ENCODE measurements around the gene ZMYND8. TPM values are rescaled to one million over a fixed set of nuclear protein-coding genes. Genes with fewer than 3 reads are reported as not detected.

Gene ZMYND8
- total and polyA plus RNA-seq, 10 of the 15 experiments (the other 5 are each of a cell fraction or from before 2014, with no cell fraction given), result 12.9 to 54.8 (median 23.1) TPM

GRCh38 chr20:47292581-47292980, 63.9 kb downstream of the ZMYND8 start:
- no peak overlapping the region for H3K4me2 ChIP-seq (ENCODE audit: control insufficient read depth, insufficient read depth)
- RAD21 ChIA-PET (ENCODE audit: unreplicated experiment), result interaction anchor here (1.2 kb wide), 1 partner anchor 92 kb away, joined by 3 read pairs; no protein-coding TSS in a partner anchor

More at GRCh38 chr20:47292581-47292980, 63.9 kb downstream of the ZMYND8 start:
- ChIA-PET CTCF (interaction anchor here (1.3 kb wide), 1 partner anchor 13 kb away, joined by 5 read pairs; no protein-coding TSS in a partner anchor), POLR2A (interaction anchor here (0.7 kb wide), 1 partner anchor 11 kb away, joined by 3 read pairs; no protein-coding TSS in a partner anchor), SMC1A (ENCODE audit: uncharacterized antibody, unreplicated experiment) (interaction anchor here (3.0 kb wide), 1 partner anchor 18 kb away, joined by 14 read pairs; no protein-coding TSS in a partner anchor)
- WGBS (ENCODE audit: insufficient coverage, insufficient replicate concordance, low lambda C conversion rate, missing lambda C conversion rate), result over 99% methylated on average over 6 of the region's 6 CpGs
- Histone ChIP-seq H3K36me3 (ENCODE audit: control insufficient read depth in 2 of 2, insufficient read depth in 2 of 2, low read length in 1 of 2) (peaks cover 26 to 59% of the 10 kb centered on the region in 2 experiments), H3K9ac (ENCODE audit: control insufficient read depth, insufficient read depth, low read length) (no peak overlapping the region), H3K9me3 (replicated peaks; ENCODE audit: control insufficient read depth, insufficient read depth, low read length) (no peaks in the 10 kb centered on the region), H4K20me1 (ENCODE audit: control insufficient read depth, insufficient read depth) (no peaks in the 10 kb centered on the region), H3K27ac (ENCODE audit: control insufficient read depth, insufficient read depth) (no peak overlapping the region), H3K79me2 (ENCODE audit: control insufficient read depth, insufficient read depth, low read length) (no peaks in the 10 kb centered on the region), H3K4me1 (ENCODE audit: control insufficient read depth, insufficient read depth, low read length) (no peaks in the 10 kb centered on the region), H3K27me3 (replicated peaks in 1 of 2; ENCODE audit: control insufficient read depth in 2 of 2, insufficient read depth in 2 of 2, low read length in 1 of 2) (no peaks in the 10 kb centered on the region), H2AFZ (ENCODE audit: control insufficient read depth, low read depth, low read length) (no peak overlapping the region), H3K4me3 (no peak overlapping the region)
- FAIRE-seq, result no peak
- no TSS peak for BruUV-seq (replicated peaks)
- DNase-seq (ENCODE audit: low read depth, low spot score), result no peak
- TF ChIP-seq GABPA (IDR thresholded peaks at IDR 0.05; ENCODE audit: low read depth) (no peak), STAT1 (conservative IDR thresholded peaks at IDR 0.05) (no peak), POU2F2 (IDR thresholded peaks at IDR 0.05; ENCODE audit: borderline replicate concordance, low read depth, low read length) (no peak)
- TF ChIP-seq, protein P1, sequence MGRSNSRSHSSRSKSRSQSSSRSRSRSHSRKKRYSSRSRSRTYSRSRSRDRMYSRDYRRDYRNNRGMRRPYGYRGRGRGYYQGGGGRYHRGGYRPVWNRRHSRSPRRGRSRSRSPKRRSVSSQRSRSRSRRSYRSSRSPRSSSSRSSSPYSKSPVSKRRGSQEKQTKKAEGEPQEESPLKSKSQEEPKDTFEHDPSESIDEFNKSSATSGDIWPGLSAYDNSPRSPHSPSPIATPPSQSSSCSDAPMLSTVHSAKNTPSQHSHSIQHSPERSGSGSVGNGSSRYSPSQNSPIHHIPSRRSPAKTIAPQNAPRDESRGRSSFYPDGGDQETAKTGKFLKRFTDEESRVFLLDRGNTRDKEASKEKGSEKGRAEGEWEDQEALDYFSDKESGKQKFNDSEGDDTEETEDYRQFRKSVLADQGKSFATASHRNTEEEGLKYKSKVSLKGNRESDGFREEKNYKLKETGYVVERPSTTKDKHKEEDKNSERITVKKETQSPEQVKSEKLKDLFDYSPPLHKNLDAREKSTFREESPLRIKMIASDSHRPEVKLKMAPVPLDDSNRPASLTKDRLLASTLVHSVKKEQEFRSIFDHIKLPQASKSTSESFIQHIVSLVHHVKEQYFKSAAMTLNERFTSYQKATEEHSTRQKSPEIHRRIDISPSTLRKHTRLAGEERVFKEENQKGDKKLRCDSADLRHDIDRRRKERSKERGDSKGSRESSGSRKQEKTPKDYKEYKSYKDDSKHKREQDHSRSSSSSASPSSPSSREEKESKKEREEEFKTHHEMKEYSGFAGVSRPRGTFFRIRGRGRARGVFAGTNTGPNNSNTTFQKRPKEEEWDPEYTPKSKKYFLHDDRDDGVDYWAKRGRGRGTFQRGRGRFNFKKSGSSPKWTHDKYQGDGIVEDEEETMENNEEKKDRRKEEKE (IDR thresholded peaks at IDR 0.05), result no peak
- intact Hi-C loops (cut with micrococcal nuclease; ENCODE audit: unreplicated experiment) (no loop called here), in situ Hi-C loops (cut with MboI) (no loop called here)
- ATAC-seq, result no peak

All from GM12878 (cell line).